Stimulated activated CD4-positive, alpha-beta T cell treated with anti-CD3 and anti-CD28 coated beads, Interleukin-2, amount 100 ng/mL, for 48 hours (primary cell): ENCODE results near the gene LSM3.

Experiments
- DNase-seq, 2 donors: peaks; one replicate each; pipeline ENCODE4 v3.0.0-alpha.2; 2020

The LSM3 gene

DNA sequence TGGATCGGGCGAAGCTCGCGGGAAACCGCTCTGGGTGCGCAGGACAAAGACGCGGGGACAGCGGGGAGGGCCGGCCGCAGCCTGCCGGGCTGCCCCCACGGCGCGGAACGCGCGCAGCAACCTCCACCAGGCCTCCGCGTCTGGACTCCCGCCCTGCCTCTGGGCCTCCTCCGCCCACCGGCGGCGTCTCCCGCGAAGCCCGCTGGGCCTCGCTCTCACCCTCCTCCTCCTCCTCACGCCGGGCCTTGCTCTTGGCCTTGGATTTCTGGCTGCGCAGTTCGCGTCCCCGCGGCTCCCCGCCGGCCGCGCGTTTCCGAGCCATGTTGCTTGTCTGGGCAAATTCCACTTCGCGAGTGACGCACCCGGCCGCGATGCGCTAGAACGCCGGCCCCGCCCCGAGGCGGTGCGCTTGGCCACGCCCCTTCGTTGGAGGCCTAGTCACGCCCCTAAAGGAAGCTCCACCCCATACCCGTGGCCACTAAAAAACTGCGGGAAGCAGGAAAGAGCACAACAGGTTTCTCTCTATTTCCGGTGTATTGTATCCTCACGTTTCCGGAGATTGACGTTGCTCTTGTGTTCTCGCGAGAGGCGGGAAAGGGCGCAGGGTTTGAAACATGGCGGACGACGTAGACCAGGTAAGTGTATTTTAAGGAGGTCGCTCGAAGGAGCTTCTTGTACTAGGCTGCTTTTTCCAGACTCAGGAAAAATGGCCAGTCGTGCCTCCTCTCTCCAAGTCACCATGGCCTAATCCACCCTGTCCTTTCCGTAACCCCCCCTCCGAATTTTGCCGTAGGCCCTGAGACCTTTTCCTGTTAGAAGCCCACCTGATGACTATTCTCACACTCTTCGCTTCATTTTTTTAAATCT lies at the start of gene LSM3, which contains the start of gene XPC:
TSS of gene LSM3 (plus strand) at position 571 of the 867 bp plus-strand sequence. CDS start at position 615, 44 bp downstream.
TSS of gene XPC (minus strand) at position 355 of the 867 bp plus-strand sequence. CDS start at position 322, 33 bp downstream.
- peak; percentile 96 to 97 for DNase-seq

GRCh38 chr3:14129296-14129695 lies 49.3 kb upstream of the LSM3 start:
- no peak for DNase-seq

GRCh38 chr3:14130230-14130629 lies 48.4 kb upstream of the LSM3 start:
- DNase-seq: no peak

DNA sequence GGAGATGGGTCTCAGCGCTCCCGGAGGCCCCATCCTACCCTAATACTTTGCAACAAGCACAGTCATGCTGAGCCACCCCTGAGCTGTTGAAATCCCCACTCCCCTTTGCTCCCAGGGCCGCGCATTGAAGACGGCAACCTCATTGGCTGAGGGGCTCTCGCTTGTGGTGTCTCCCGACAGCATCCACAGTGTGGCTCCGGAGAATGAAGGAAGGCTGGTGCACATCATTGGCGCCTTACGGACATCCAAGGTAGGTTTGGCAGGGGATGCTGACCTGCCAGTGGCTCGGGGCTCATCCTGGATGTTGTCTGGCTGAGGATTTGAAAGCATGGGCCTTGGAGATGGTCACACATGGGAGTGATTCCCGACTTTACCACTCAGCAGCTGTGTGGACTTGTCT lies 47.9 kb upstream of the LSM3 start:
- no peak for DNase-seq

GRCh38 chr3:14131134-14131533 lies 47.5 kb upstream of the LSM3 start:
- DNase-seq: no peak

DNA sequence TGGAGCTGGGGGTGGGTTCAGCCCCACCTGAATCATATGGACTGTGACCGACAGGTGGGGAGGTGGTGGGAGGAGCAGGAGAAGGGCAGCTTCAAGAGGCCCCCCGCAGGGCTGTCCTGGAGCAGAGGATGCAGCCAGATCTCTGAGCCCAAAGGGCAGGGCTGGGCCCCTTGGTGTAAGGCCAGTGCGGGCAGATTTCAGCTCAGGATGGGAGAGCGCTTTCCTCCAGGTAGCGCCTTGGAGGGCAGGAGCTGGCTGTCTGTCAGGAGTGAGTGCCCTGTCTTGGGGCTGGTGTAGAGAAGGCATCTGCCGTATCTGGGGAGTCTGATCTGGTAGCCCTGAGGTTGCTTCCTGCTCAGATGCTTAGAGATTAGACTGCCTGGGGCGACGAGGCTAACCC lies 46.5 kb upstream of the LSM3 start:
- DNase-seq: no peak

GRCh38 chr3:14132689-14133088 lies 45.9 kb upstream of the LSM3 start:
- DNase-seq: no peak

GRCh38 chr3:14133188-14133800 lies 45.3 kb upstream of the LSM3 start:
- DNase-seq: no peak

GRCh38 chr3:14133876-14134275 lies 44.7 kb upstream of the LSM3 start:
- DNase-seq: no peak

DNA sequence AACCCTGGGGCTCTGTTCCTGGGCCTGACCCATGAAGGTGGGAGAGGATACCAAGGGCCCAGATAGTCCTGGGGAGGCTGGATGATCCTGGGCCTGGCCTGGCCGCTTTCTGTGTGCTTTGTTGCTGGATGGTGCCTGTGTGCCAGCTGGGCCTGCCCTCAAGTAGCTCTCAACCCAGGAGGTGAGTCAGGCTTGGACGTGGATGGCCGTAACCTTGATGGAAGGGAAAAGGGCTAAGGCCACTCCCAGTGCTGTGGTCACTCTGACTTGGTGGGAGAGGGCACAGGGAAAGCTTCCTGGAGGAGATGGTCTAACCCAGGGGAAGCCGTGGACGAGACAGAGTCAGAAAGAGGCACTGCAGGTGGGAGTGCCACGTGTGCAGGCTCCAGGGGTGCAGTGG lies 44.3 kb upstream of the LSM3 start:
- no peak for DNase-seq

- DNase-seq: no peak
These were observed 43.0 kb upstream of the LSM3 start for GRCh38 chr3:14135581-14135980.

DNA sequence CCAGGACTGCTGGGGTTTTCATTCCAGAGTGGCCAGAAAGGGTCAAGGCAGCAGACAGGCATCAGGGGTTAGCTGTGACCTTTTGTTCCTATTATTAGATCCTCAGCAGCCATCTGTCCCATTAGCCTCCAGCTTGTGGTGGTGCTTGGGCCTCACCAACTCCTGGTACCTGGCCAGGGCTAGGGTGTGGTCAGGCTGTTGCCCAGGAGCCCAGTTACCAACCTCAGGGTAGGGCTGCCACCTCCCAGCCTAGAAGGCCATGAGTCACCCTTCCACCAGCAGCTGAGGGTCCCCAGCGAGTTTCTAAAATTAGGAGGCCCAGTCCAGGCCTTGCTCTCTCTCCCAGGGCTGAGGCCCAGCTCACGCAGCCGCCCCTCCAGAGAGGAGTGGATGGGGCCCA lies 41.6 kb upstream of the LSM3 start:
- no peak for DNase-seq

- no peak for DNase-seq
These were observed 41.2 kb upstream of the LSM3 start for GRCh38 chr3:14137445-14137844.

GRCh38 chr3:14138109-14138877 lies 40.3 kb upstream of the LSM3 start:
- DNase-seq: no peak

GRCh38 chr3:14138878-14139655 lies 39.5 kb upstream of the LSM3 start:
- no peak for DNase-seq

- no peak for DNase-seq
These were observed 38.8 kb upstream of the LSM3 start for GRCh38 chr3:14139771-14140170.

DNA sequence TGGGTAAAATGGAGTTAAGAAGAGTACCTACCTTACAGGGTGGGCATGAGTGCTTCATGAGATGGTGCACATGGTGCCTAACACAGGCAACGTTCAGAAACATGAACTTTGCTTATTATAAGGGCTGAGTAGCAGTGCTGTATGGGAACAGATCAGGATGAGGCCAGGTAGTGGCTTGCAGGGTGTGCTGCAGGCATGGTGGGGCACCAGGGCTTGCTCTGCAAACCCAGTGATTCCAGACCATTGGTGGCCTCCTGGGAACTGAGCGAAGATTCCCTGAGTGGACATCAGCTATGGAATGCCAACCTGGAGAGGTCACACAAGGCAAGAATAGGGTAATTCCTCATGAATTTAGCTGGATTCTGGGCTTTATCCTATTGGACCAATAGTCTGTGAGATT lies 37.9 kb upstream of the LSM3 start:
- DNase-seq: no peak

DNA sequence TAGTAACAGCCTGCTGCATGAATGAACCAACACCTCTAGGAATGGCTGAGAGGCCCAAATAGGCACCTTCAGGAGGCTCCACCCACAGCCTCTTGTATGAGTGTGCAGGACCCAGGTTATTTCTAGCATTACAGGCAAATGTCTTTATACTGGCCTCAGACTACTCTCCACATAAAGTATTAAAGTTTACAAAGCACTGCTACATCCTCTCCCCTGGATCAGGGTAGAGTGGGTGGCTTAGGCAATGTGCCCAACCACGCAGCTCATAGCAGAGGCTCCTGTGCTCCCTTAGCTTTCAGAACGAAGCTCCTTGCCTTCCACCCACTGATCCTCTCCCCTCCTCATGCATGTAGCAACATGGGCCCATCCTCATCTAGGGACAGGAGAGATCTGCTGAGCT lies 37.5 kb upstream of the LSM3 start:
- no peak for DNase-seq

GRCh38 chr3:14141602-14142341 lies 36.8 kb upstream of the LSM3 start:
- no peak for DNase-seq

- no peak for DNase-seq
These were observed 35.9 kb upstream of the LSM3 start for GRCh38 chr3:14142567-14143270.
